Iris pigment epithelial cell (primary cell): Measurements from ENCODE around the gene KSR1.

ENCODE experiments used
- DNase-seq: peaks from one replicate; pipeline ENCODE4 v3.0.0-alpha.2; 2011; ENCODE audit warnings: low read depth

KSR1 gene

GRCh38 chr17:27535178-27535928 is 79.1 kb downstream of the KSR1 start:
- DNase-seq, result no peak

- DNase-seq, result peak; percentile 34
These were observed 79.7 kb downstream of the KSR1 start for GRCh38 chr17:27535975-27536374.

- no peak for DNase-seq
These were observed 80.5 kb downstream of the KSR1 start for GRCh38 chr17:27536781-27537180.

- no peak for DNase-seq
These were observed 82.1 kb downstream of the KSR1 start for GRCh38 chr17:27538156-27538955.

GRCh38 chr17:27539152-27539551 is 82.9 kb downstream of the KSR1 start:
- DNase-seq, result no peak

- DNase-seq, result no peak
These were observed 83.6 kb downstream of the KSR1 start for GRCh38 chr17:27539794-27540317.

- peak; percentile 100 for DNase-seq
These were observed 84.3 kb downstream of the KSR1 start for GRCh38 chr17:27540318-27541101.

- DNase-seq, result no peak
These were observed 85.2 kb downstream of the KSR1 start for GRCh38 chr17:27541301-27542023.

- DNase-seq, result no peak
These were observed 86.7 kb downstream of the KSR1 start for GRCh38 chr17:27542841-27543463.

GRCh38 chr17:27543464-27543856 is 87.2 kb downstream of the KSR1 start:
- DNase-seq, result no peak

GRCh38 chr17:27543958-27544349 is 87.7 kb downstream of the KSR1 start:
- DNase-seq, result no peak

GRCh38 chr17:27544350-27545131 is 88.3 kb downstream of the KSR1 start:
- DNase-seq, result peak; percentile 64

- no peak for DNase-seq
These were observed 89.4 kb downstream of the KSR1 start for GRCh38 chr17:27545562-27546229.

GRCh38 chr17:27546624-27547300 is 90.5 kb downstream of the KSR1 start:
- DNase-seq, result peak; percentile 46

GRCh38 chr17:27547301-27547683 is 91.0 kb downstream of the KSR1 start:
- DNase-seq, result no peak

GRCh38 chr17:27548369-27548768 is 92.1 kb downstream of the KSR1 start:
- no peak for DNase-seq

- DNase-seq, result no peak
These were observed 93.1 kb downstream of the KSR1 start for GRCh38 chr17:27549251-27549893.

GRCh38 chr17:27550291-27550930 is 94.2 kb downstream of the KSR1 start:
- no peak for DNase-seq
